Suprapubic skin (tissue), 4 donors: Measurements from ENCODE around the gene SELENOW. TPM values are rescaled to one million over a fixed set of nuclear protein-coding genes. Genes with fewer than 3 reads are reported as not detected.
A peak's percentile ranks its signal among the peaks of the same experiment; 100 is the strongest.
"Not testable (repeated sequence)": the region's sequence is repeated elsewhere in the genome, so short reads cannot be mapped to it uniquely, and the experiment has no call there.

Experiments
- DNase-seq, 2 donors: peaks; one replicate each; pipeline ENCODE4 v3.0.0-alpha.2; 2019; ENCODE audit warnings: low spot score in 2 of 2
- H3K27ac ChIP-seq: fragments of 200-600 bp; sonication (generic); one replicate; pipeline ENCODE4 v1.5.1; 2019
- H3K27me3 ChIP-seq: fragments of 200-600 bp; sonication (generic); one replicate; pipeline ENCODE4 v1.5.1; 2019
- H3K36me3 ChIP-seq: fragments of 200-600 bp; sonication (generic); one replicate; pipeline ENCODE4 v1.5.1; 2019
- H3K4me1 ChIP-seq: fragments of 200-600 bp; sonication (generic); one replicate; pipeline ENCODE4 v1.5.1; 2019
- H3K4me3 ChIP-seq: fragments of 200-600 bp; sonication (generic); one replicate; pipeline ENCODE4 v1.5.1; 2019; ENCODE audit warnings: mild to moderate bottlenecking
- H3K9me3 ChIP-seq: fragments of 200-600 bp; sonication (generic); one replicate; pipeline ENCODE4 v1.5.1; 2019
- EP300 ChIP-seq: sonication (generic); formaldehyde crosslinking; IDR thresholded peaks from one replicate; pipeline ENCODE4 v1.6.1; 2017; ENCODE audit warnings: antibody characterized with exemption
- POLR2A ChIP-seq, 2 donors: fragments of 450-650 bp; IDR thresholded peaks; one replicate each; pipeline ENCODE4 v1.6.1; 2017; ENCODE audit warnings: antibody characterized with exemption in 2 of 2, mild to moderate bottlenecking in 2 of 2, moderate library complexity in 2 of 2
- POLR2AphosphoS5 ChIP-seq, 3 donors: sonication (generic); formaldehyde crosslinking; IDR thresholded peaks; one replicate each; pipeline ENCODE4 v1.6.1; 2017; ENCODE audit warnings: antibody characterized with exemption in 3 of 3
- WGBS: methylation state at CpG from one replicate; pipeline ENCODE4 v1.1.5; 2018; 5-methylcytosine and 5-hydroxymethylcytosine counted together
- total RNA-seq, 4 donors: library from RNA; depleted of rRNA; stranded (reverse); fragments of >200 nt; gene quantifications; one replicate each; pipeline ENCODE4 v1.1.0, GENCODE V29; 2016
- TF ChIP-seq, protein P1 (sequence below), 2 donors: fragments of 200-600 bp in 1 of 2; fragments of 450-650 bp in 1 of 2; sonication (generic) in 1 of 2; IDR thresholded peaks; one replicate each; pipeline ENCODE4 v1.5.1; 2016 to 2019; ENCODE audit warnings: antibody characterized with exemption in 2 of 2, mild to moderate bottlenecking in 1 of 2, moderate library complexity in 1 of 2

SELENOW gene
- total RNA-seq, 4 donors from 2014 or later = 351 to 679 (median 517) TPM

DNA sequence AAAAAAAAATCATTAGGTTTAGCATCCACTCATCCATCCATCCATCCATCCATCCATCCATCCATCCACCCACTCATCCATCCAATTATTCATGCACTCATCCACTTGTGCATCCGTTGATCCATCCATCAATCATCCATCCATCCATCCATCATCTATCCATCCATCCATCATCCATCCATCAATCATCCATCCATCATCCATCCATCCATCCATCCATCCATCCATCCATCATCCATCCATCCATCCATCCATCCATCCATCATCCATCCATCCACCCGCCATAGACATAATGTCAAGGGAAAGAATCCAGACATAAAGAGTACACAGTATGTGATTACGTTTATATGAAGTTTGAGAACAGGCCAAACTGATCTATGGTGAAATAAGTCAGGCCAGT, 9.0 kb upstream of the SELENOW start:
- Histone ChIP-seq H3K9me3 (no peaks in the 10 kb centered on the region), H3K27ac (no peak overlapping the region), H3K27me3 (no peaks in the 10 kb centered on the region), H3K4me1 (no peaks in the 10 kb centered on the region), H3K36me3 (no peaks in the 10 kb centered on the region), H3K4me3 (no peak overlapping the region)
- DNase-seq = no peak
- WGBS = 95% methylated on average over 3 of the region's 3 CpGs
- TF ChIP-seq POLR2A (IDR thresholded peaks at IDR 0.05) (no peak), EP300 (no peak), POLR2AphosphoS5 (IDR thresholded peaks at IDR 0.05) (no peak)
- TF ChIP-seq, protein P1, sequence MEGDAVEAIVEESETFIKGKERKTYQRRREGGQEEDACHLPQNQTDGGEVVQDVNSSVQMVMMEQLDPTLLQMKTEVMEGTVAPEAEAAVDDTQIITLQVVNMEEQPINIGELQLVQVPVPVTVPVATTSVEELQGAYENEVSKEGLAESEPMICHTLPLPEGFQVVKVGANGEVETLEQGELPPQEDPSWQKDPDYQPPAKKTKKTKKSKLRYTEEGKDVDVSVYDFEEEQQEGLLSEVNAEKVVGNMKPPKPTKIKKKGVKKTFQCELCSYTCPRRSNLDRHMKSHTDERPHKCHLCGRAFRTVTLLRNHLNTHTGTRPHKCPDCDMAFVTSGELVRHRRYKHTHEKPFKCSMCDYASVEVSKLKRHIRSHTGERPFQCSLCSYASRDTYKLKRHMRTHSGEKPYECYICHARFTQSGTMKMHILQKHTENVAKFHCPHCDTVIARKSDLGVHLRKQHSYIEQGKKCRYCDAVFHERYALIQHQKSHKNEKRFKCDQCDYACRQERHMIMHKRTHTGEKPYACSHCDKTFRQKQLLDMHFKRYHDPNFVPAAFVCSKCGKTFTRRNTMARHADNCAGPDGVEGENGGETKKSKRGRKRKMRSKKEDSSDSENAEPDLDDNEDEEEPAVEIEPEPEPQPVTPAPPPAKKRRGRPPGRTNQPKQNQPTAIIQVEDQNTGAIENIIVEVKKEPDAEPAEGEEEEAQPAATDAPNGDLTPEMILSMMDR (IDR thresholded peaks at IDR 0.05) = no peak

DNA sequence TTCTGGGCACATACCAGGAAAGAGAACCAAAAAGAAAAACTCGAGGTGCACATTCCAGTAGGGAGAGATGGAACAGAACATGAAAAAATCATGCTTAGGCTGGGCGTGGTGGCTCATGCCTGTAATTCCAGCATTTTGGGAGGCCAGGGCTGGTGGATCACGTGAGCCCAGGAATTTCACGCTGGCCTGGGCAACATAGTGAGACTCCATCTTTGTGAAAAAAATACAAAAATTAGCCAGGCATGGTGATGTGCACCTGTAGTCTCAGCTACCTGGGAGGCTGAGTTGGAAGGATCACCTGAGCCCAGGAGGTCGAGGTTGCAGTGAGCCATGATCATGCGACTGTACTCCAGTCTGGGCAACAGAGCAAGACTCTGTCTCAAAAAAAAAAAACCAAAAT, 7.2 kb upstream of the SELENOW start:
- H3K36me3 ChIP-seq, DNase-seq, H3K9me3 ChIP-seq, H3K4me1 ChIP-seq, H3K27ac ChIP-seq, H3K27me3 ChIP-seq, H3K4me3 ChIP-seq: not testable (repeated sequence)
- WGBS = 82% methylated on average over 6 of the region's 6 CpGs

DNA sequence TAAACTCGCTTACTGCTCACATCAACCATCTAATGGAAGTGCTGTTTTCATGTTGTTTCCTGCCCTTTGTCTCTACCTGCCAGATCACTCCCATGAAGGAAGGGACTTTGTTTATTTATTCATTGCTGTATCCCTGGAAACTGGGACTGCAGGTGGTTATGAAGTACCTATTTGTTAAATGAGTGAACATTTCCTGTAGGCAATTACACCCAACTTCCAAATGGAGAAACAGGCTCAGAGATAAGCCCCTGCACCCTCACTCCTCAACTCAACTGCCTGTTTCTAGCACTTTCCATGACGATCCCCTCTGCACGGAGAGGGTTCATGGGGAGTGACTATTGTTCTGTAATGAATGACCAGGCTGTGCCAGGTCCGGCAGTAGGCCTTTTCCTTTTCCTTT, 1.9 kb upstream of the SELENOW start:
- no peak for DNase-seq
- TF ChIP-seq, protein P1 (IDR thresholded peaks at IDR 0.05) = no peak
- TF ChIP-seq EP300 (no peak), POLR2A (IDR thresholded peaks at IDR 0.05) (no peak), POLR2AphosphoS5 (IDR thresholded peaks at IDR 0.05) (no peak)
- 47% methylated on average over 4 of the region's 4 CpGs for whole genome bisulfite sequencing

DNA sequence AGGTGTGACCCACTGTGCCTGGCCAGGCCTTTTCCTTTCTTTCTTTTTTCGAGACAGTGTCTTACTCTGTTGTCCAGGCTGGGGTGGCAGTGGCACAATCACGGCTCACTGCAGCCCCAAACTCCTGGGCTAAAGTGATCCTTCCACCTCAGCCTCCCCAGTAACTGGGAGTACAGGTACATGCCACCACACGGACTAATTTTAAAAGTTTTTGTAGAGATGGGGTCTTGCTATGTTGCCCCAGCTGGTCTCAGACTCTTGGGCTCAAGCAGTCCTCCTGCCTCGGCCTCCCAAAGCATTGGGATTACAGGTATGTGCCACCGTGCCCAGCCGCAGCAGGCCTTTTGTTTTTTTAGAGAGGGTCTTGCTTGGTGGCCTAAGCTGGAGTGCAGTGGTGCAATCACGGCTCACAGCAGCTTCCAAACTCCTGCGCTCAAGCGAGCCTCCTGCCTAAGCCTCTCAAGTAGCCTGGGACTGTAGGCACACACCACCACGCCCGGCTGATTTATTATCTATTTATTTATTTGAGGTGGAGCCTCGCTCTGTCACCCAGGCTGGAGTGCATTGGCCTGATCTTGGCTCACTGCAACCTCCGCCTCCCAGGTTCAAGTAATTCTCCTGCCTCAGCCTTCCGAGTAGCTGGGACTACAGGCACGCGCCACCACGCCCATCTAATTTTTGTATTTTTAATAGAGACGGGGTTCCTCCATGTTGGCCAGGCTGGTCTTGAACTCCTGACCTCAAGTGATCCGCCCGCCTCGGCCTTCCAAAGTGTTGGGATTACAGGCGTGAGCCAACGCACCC, 1.1 kb upstream of the SELENOW start:
- H3K4me3 ChIP-seq = peak overlapping the region; percentile 87
- H3K27me3 ChIP-seq, H3K9me3 ChIP-seq, DNase-seq: not testable (repeated sequence)
- H3K4me1 ChIP-seq = peaks cover 54% of the 10 kb centered on the region
- H3K27ac ChIP-seq = peak overlapping the region; percentile 97
- WGBS = 62% methylated on average over 23 of the region's 23 CpGs
- H3K36me3 ChIP-seq = peaks cover 14% of the 10 kb centered on the region

More for the DNA sequence above, 1.9 kb upstream of the SELENOW start:
- Histone ChIP-seq H3K36me3 (peaks cover 9% of the 10 kb centered on the region), H3K4me1 (peaks cover 45% of the 10 kb centered on the region), H3K9me3 (no peaks in the 10 kb centered on the region), H3K27ac (peak overlapping the region; percentile 97), H3K27me3 (no peaks in the 10 kb centered on the region), H3K4me3 (no peak overlapping the region)

DNA sequence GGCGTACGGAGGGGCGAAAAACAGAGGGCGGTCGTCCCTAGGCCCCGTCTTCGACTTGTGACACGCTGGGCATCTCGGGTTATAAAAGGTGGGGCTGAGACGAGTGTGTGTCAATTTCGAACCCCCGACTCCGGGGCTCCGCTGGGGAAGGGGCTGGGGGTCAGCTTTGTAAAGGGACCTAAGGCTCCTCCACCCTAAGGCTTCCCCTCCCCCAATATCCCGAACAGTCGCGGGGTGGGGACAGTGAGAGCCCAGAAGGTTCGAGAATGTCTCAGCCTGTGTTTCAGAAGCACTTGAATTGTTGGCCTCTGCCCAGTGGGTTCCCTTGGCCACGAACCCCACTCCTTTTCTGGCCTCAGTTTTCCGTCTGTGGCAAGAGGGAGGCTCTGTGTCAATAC, 450 bp downstream of the SELENOW start:
- TF ChIP-seq EP300 = no peak
- no peak for TF ChIP-seq POLR2A (IDR thresholded peaks at IDR 0.05)
- TF ChIP-seq, protein P1 (IDR thresholded peaks at IDR 0.05) = no peak
- no peak for TF ChIP-seq POLR2AphosphoS5 (IDR thresholded peaks at IDR 0.05)
- H3K9me3 ChIP-seq = no peaks in the 10 kb centered on the region
- H3K27ac ChIP-seq = peak overlapping the region; percentile 97
- H3K36me3 ChIP-seq = peaks cover 29% of the 10 kb centered on the region
- peak overlapping the region; percentile 87 for H3K4me3 ChIP-seq
- H3K4me1 ChIP-seq = peaks cover 58% of the 10 kb centered on the region
- under 1% methylated on average over 15 of the region's 20 CpGs for WGBS
- H3K27me3 ChIP-seq = no peaks in the 10 kb centered on the region
- no peak for DNase-seq

DNA sequence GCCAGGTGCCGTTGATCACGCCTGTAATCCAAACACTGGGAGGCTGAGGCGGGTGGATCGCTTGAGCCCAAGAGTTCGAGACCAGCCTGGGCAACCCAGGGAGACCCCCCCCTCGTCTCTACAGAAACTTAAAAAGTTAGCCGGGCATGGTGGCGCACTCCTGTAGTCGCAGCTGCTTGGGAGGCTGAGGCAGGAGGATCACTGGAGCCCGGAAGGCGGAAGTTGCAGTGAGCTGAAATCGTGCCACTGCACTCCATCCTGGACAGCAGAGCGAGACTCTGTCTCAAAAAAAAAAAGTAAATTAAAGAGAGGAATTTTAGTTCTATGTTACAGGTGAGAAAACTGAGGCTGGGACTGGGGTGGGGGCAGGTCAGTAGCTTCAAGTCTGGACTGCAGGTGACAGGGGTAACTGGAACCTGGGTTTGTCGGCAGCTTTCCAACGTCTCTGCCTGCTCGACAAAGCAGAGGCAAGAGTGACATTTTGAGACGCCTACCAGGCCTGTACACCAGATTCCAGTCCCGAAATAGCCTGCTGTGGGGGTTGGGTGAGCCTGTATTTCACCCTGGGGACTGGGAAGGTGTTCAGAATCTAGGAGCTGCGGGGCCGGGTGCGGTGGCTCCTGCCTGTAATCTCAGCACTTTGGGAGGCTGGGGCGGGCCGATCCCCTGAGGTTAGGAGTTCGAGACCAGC, 1.2 kb downstream of the SELENOW start:
- no peak for DNase-seq
- H3K9me3 ChIP-seq = no peaks in the 10 kb centered on the region
- peak overlapping the region; percentile 97 for H3K27ac ChIP-seq
- TF ChIP-seq, protein P1 (IDR thresholded peaks at IDR 0.05) = no peak
- no peak for TF ChIP-seq POLR2AphosphoS5 (IDR thresholded peaks at IDR 0.05)
- no peak for TF ChIP-seq POLR2A (IDR thresholded peaks at IDR 0.05)
- no peak for TF ChIP-seq EP300
- H3K4me1 ChIP-seq = peaks cover 58% of the 10 kb centered on the region
- peak overlapping the region; percentile 87 for H3K4me3 ChIP-seq
- 31% methylated on average over 24 of the region's 24 CpGs for WGBS
- H3K36me3 ChIP-seq = peaks cover 36% of the 10 kb centered on the region
- no peaks in the 10 kb centered on the region for H3K27me3 ChIP-seq
